GM23248 (cell line): ENCODE measurements around the gene GLYAT. TPM values are rescaled to one million over a fixed set of nuclear protein-coding genes. Genes with fewer than 3 reads are reported as not detected.

Experiments used
- DNase-seq: peaks from one replicate; pipeline ENCODE4 v3.0.0-alpha.2; 2015
- H2AFZ ChIP-seq: fragments of 200-600 bp; sonication (generic); 2 replicates; pipeline ENCODE4 v1.6.1; 2016; ENCODE audit warnings: antibody characterized with exemption
- H3F3A ChIP-seq: fragments of 200-600 bp; sonication (generic); 2 replicates; pipeline ENCODE4 v1.6.1; 2016; ENCODE audit warnings: mild to moderate bottlenecking, antibody characterized with exemption, mixed run types; ENCODE audit not compliant: insufficient read depth
- H3K27ac ChIP-seq: fragments of 200-600 bp; sonication (generic); 2 replicates; pipeline ENCODE4 v1.5.1; 2016; ENCODE audit warnings: mild to moderate bottlenecking
- H3K27me3 ChIP-seq: fragments of 200-600 bp; sonication (generic); replicated peaks from 2 replicates; pipeline ENCODE4 v1.6.1; 2016; ENCODE audit warnings: mild to moderate bottlenecking; ENCODE audit not compliant: insufficient read depth
- H3K36me3 ChIP-seq: fragments of 200-600 bp; sonication (generic); 2 replicates; pipeline ENCODE4 v1.6.1; 2016; ENCODE audit warnings: low read depth, mild to moderate bottlenecking
- H3K4me1 ChIP-seq: fragments of 200-600 bp; sonication (generic); 2 replicates; pipeline ENCODE4 v1.6.1; 2016; ENCODE audit warnings: mild to moderate bottlenecking; ENCODE audit not compliant: insufficient read depth
- H3K4me2 ChIP-seq: fragments of 200-600 bp; sonication (generic); one replicate; pipeline ENCODE4 v1.6.1; 2016; ENCODE audit warnings: mild to moderate bottlenecking; ENCODE audit not compliant: unreplicated experiment
- H3K4me3 ChIP-seq: fragments of 200-600 bp; sonication (generic); 2 replicates; pipeline ENCODE4 v1.5.1; 2016; ENCODE audit warnings: mild to moderate bottlenecking
- H3K79me2 ChIP-seq: fragments of 200-600 bp; sonication (generic); 2 replicates; pipeline ENCODE4 v1.6.1; 2016; ENCODE audit warnings: mild to moderate bottlenecking; ENCODE audit not compliant: insufficient read depth
- H3K9ac ChIP-seq: fragments of 200-600 bp; sonication (generic); 2 replicates; pipeline ENCODE4 v1.6.1; 2016; ENCODE audit warnings: mild to moderate bottlenecking
- H3K9me2 ChIP-seq: fragments of 200-600 bp; sonication (generic); 2 replicates; pipeline ENCODE4 v1.6.1; 2016; ENCODE audit warnings: mixed run types, mild to moderate bottlenecking, moderate library complexity; ENCODE audit not compliant: insufficient read depth
- H3K9me3 ChIP-seq: fragments of 200-600 bp; sonication (generic); one replicate; pipeline ENCODE4 v1.6.1; 2017; ENCODE audit warnings: low read depth
- H4K20me1 ChIP-seq: fragments of 200-600 bp; sonication (generic); 2 replicates; pipeline ENCODE4 v1.6.0; 2016; ENCODE audit not compliant: insufficient read depth
- EZH2 ChIP-seq: fragments of 200-600 bp; sonication (generic); IDR thresholded peaks from 2 replicates; pipeline ENCODE4 v1.6.1; 2018; ENCODE audit warnings: antibody characterized with exemption, mild to moderate bottlenecking; ENCODE audit not compliant: insufficient read depth, poor library complexity, severe bottlenecking
- EZH2phosphoT487 ChIP-seq: fragments of 200-600 bp; sonication (generic); IDR thresholded peaks from 2 replicates; pipeline ENCODE4 v1.6.1; 2018; ENCODE audit warnings: antibody characterized with exemption, moderate library complexity, mild to moderate bottlenecking, low read depth; ENCODE audit not compliant: insufficient read depth
- WGBS, 2 experiments: methylation state at CpG; one replicate each; pipeline ENCODE4 v1.1.6; 2015 to 2017; ENCODE audit warnings: low lambda C conversion rate in 2 of 2, low coverage in 1 of 2; ENCODE audit errors: missing lambda C conversion rate in 2 of 2; 5-methylcytosine and 5-hydroxymethylcytosine counted together
- in situ Hi-C: fragments of 300-500 bp; cut with MboI; formaldehyde crosslinking; loops from 2 replicates; pipeline ENCODE4 v1.15.0; 2020
- polyA plus RNA-seq: library from polyadenylated mRNA; unstranded; fragments of >200 nt; fragmentation: Nextera tagmentation; extraction: Ambion mirVana; gene quantifications from 2 replicates; pipeline ENCODE4 v1.2.1, GENCODE V29; 2016
- total RNA-seq: library from RNA; depleted of rRNA; stranded (reverse); fragments of >200 nt; shearing (Covaris generic); gene quantifications from 2 replicates; pipeline ENCODE4 v1.2.3, GENCODE V29; 2014

The GLYAT gene
- total and polyA plus RNA-seq, 2 experiments from 2014 or later, result not detected

GRCh38 chr11:58742140-58742539 lies 10.4 kb upstream of the GLYAT start:
- H3K9me3 ChIP-seq, result no peaks in the 10 kb centered on the region
- H3K9me2 ChIP-seq, result no peaks in the 10 kb centered on the region
- in situ Hi-C loops, result no loop called here
- no peak overlapping the region for H3K4me3 ChIP-seq
- no peak overlapping the region for H3K4me2 ChIP-seq
- H3K4me1 ChIP-seq, result peaks cover 4% of the 10 kb centered on the region; the same call in 1 of the 2 replicates
- H3K27me3 ChIP-seq, result no peaks in the 10 kb centered on the region
- no peak overlapping the region for H2AFZ ChIP-seq
- H3K9ac ChIP-seq, result no peak overlapping the region
- no peaks in the 10 kb centered on the region for H3F3A ChIP-seq
- DNase-seq, result no peak
- H3K79me2 ChIP-seq, result no peaks in the 10 kb centered on the region
- TF ChIP-seq EZH2 (no peak), EZH2phosphoT487 (no peak)
- WGBS, 2 experiments, result 21 to 24% methylated on average over 2 of the region's 2 CpGs
- no peaks in the 10 kb centered on the region for H3K36me3 ChIP-seq
- no peaks in the 10 kb centered on the region for H4K20me1 ChIP-seq
- H3K27ac ChIP-seq, result no peak overlapping the region

- peaks cover 4% of the 10 kb centered on the region; the same call in 1 of the 2 replicates for H3K4me1 ChIP-seq
- no peaks in the 10 kb centered on the region for H3F3A ChIP-seq
- no peaks in the 10 kb centered on the region for H3K36me3 ChIP-seq
- no peak overlapping the region for H3K9ac ChIP-seq
- H2AFZ ChIP-seq, result no peak overlapping the region
- H3K27me3 ChIP-seq, result no peaks in the 10 kb centered on the region
- no peaks in the 10 kb centered on the region for H3K79me2 ChIP-seq
- in situ Hi-C loops, result no loop called here
- H3K27ac ChIP-seq, result no peak overlapping the region
- no peaks in the 10 kb centered on the region for H3K9me2 ChIP-seq
- 6 to 7% methylated on average over 1 of the region's 1 CpG for WGBS, 2 experiments
- H3K9me3 ChIP-seq, result no peaks in the 10 kb centered on the region
- DNase-seq, result no peak
- H3K4me2 ChIP-seq, result no peak overlapping the region
- TF ChIP-seq EZH2phosphoT487, result no peak
- no peak for TF ChIP-seq EZH2
- no peak overlapping the region for H3K4me3 ChIP-seq
- H4K20me1 ChIP-seq, result no peaks in the 10 kb centered on the region
These were observed 9.4 kb upstream of the GLYAT start for GRCh38 chr11:58741127-58741526.

- DNase-seq, result no peak
- Histone ChIP-seq H3K27me3 (no peaks in the 10 kb centered on the region), H2AFZ (no peak overlapping the region), H3K9me2 (no peaks in the 10 kb centered on the region), H3K4me2 (peak overlapping the region; percentile 19), H3K9ac (no peak overlapping the region), H4K20me1 (no peaks in the 10 kb centered on the region), H3K79me2 (no peaks in the 10 kb centered on the region), H3K4me1 (peaks cover 4% of the 10 kb centered on the region; the same call in 1 of the 2 replicates), H3K9me3 (no peaks in the 10 kb centered on the region), H3K27ac (no peak overlapping the region), H3K4me3 (0 out of 2 replicates have a peak overlapping the region, but pooled peaks have one; percentile 27), H3K36me3 (no peaks in the 10 kb centered on the region), H3F3A (no peaks in the 10 kb centered on the region)
- TF ChIP-seq EZH2phosphoT487, result no peak
- TF ChIP-seq EZH2, result no peak
- in situ Hi-C loops, result no loop called here
- WGBS, 2 experiments, result 36 to 38% methylated on average over 4 of the region's 4 CpGs
These were observed 8.7 kb upstream of the GLYAT start for GRCh38 chr11:58740447-58740846.

- Histone ChIP-seq H3K4me3 (0 out of 2 replicates have a peak overlapping the region, but pooled peaks have one; percentile 27), H2AFZ (no peak overlapping the region), H3K9ac (no peak overlapping the region), H3K79me2 (no peaks in the 10 kb centered on the region), H3K9me3 (no peaks in the 10 kb centered on the region), H3K4me1 (peaks cover 4% of the 10 kb centered on the region; the same call in 1 of the 2 replicates), H3K27me3 (no peaks in the 10 kb centered on the region), H3K27ac (no peak overlapping the region), H3F3A (no peaks in the 10 kb centered on the region), H3K9me2 (no peaks in the 10 kb centered on the region), H4K20me1 (no peaks in the 10 kb centered on the region), H3K36me3 (no peaks in the 10 kb centered on the region), H3K4me2 (peak overlapping the region; percentile 19)
- in situ Hi-C loops, result no loop called here
- TF ChIP-seq EZH2phosphoT487, result no peak
- TF ChIP-seq EZH2, result no peak
- 36 to 39% methylated on average over 3 of the region's 3 CpGs for WGBS, 2 experiments
- DNase-seq, result peak; percentile 56
These were observed 8.1 kb upstream of the GLYAT start for GRCh38 chr11:58739725-58740430.
